ENCODE measurements around the gene NSD2. TPM values are rescaled to one million over a fixed set of nuclear protein-coding genes. Genes with fewer than 3 reads are reported as not detected.

The NSD2 gene
- total RNA-seq, 2 donors from 2014 or later, result 153 to 208 TPM

- no peak for DNase-seq
- no peaks in the 10 kb centered on the region for H3K9me3 Mint-ChIP-seq
- peaks cover 9% of the 10 kb centered on the region for H3K4me1 Mint-ChIP-seq
- Histone ChIP-seq H3K9me3 (ENCODE audit: control insufficient read depth, low read length) (no peaks in the 10 kb centered on the region), H3K4me1 (ENCODE audit: control insufficient read depth, insufficient read depth, low read length) (no peaks in the 10 kb centered on the region), H3K9ac (ENCODE audit: extremely low read depth, low read length, poor library complexity, severe bottlenecking) (no peak overlapping the region), H3K36me3 (ENCODE audit: control insufficient read depth, insufficient read depth, low read length) (peaks cover 4% of the 10 kb centered on the region), H3K27me3 (ENCODE audit: control insufficient read depth, insufficient read depth, low read length, poor library complexity, severe bottlenecking) (no peaks in the 10 kb centered on the region), H3K27ac (ENCODE audit: low read depth, low read length) (no peak overlapping the region), H3K4me3 (ENCODE audit: low read length) (no peak overlapping the region)
- TF ChIP-seq CTCF (conservative IDR thresholded peaks at IDR 0.05), result no peak
- H3K4me3 Mint-ChIP-seq, result no peak overlapping the region
- WGBS, 2 experiments (ENCODE audit: insufficient coverage in 1 of 2, insufficient read length in 1 of 2), result 88 to 92% methylated on average over 5 to 8 of the region's 8 CpGs
- H3K27me3 Mint-ChIP-seq (ENCODE audit: insufficient read depth), result no peaks in the 10 kb centered on the region
- H3K36me3 Mint-ChIP-seq (ENCODE audit: low read depth), result peaks cover 20% of the 10 kb centered on the region
- H3K27ac Mint-ChIP-seq, result no peak overlapping the region
Measured at GRCh38 chr4:1883583-1883982, 12.4 kb downstream of the NSD2 start.

- H3K9me3 ChIP-seq (ENCODE audit: control insufficient read depth, low read length), result no peaks in the 10 kb centered on the region
- no peak for DNase-seq
- no peak for TF ChIP-seq CTCF (conservative IDR thresholded peaks at IDR 0.05)
- H3K4me1 Mint-ChIP-seq, result peaks cover 4% of the 10 kb centered on the region
- H3K4me3 ChIP-seq (ENCODE audit: low read length), result no peak overlapping the region
- 92 to 100% methylated on average over 1 to 2 of the region's 2 CpGs for WGBS, 2 experiments (ENCODE audit: insufficient coverage in 1 of 2, insufficient read length in 1 of 2)
- no peaks in the 10 kb centered on the region for H3K27me3 ChIP-seq (ENCODE audit: control insufficient read depth, insufficient read depth, low read length, poor library complexity, severe bottlenecking)
- peaks cover 5% of the 10 kb centered on the region for H3K36me3 ChIP-seq (ENCODE audit: control insufficient read depth, insufficient read depth, low read length)
- H3K27me3 Mint-ChIP-seq (ENCODE audit: insufficient read depth), result no peaks in the 10 kb centered on the region
- H3K9me3 Mint-ChIP-seq, result no peaks in the 10 kb centered on the region
- no peak overlapping the region for H3K9ac ChIP-seq (ENCODE audit: extremely low read depth, low read length, poor library complexity, severe bottlenecking)
- H3K27ac ChIP-seq (ENCODE audit: low read depth, low read length), result no peak overlapping the region
- peak overlapping the region; percentile 24 for H3K27ac Mint-ChIP-seq
- no peak overlapping the region for H3K4me3 Mint-ChIP-seq
- H3K4me1 ChIP-seq (ENCODE audit: control insufficient read depth, insufficient read depth, low read length), result no peaks in the 10 kb centered on the region
- H3K36me3 Mint-ChIP-seq (ENCODE audit: low read depth), result peaks cover 16% of the 10 kb centered on the region
Measured at GRCh38 chr4:1885414-1885813, 14.2 kb downstream of the NSD2 start.

- peaks cover 5% of the 10 kb centered on the region for H3K36me3 ChIP-seq (ENCODE audit: control insufficient read depth, insufficient read depth, low read length)
- H3K27me3 Mint-ChIP-seq (ENCODE audit: insufficient read depth), result no peaks in the 10 kb centered on the region
- H3K27me3 ChIP-seq (ENCODE audit: control insufficient read depth, insufficient read depth, low read length, poor library complexity, severe bottlenecking), result no peaks in the 10 kb centered on the region
- H3K4me3 ChIP-seq (ENCODE audit: low read length), result no peak overlapping the region
- no peak for DNase-seq
- no peaks in the 10 kb centered on the region for H3K4me1 ChIP-seq (ENCODE audit: control insufficient read depth, insufficient read depth, low read length)
- H3K9me3 ChIP-seq (ENCODE audit: control insufficient read depth, low read length), result no peaks in the 10 kb centered on the region
- H3K27ac ChIP-seq (ENCODE audit: low read depth, low read length), result no peak overlapping the region
- H3K9ac ChIP-seq (ENCODE audit: extremely low read depth, low read length, poor library complexity, severe bottlenecking), result no peak overlapping the region
- peaks cover 17% of the 10 kb centered on the region for H3K36me3 Mint-ChIP-seq (ENCODE audit: low read depth)
- H3K4me1 Mint-ChIP-seq, result no peaks in the 10 kb centered on the region
- H3K4me3 Mint-ChIP-seq, result no peak overlapping the region
- WGBS, 2 experiments (ENCODE audit: insufficient coverage in 1 of 2, insufficient read length in 1 of 2), result 79 to 93% methylated on average over 2 of the region's 2 CpGs
- no peak for TF ChIP-seq CTCF (conservative IDR thresholded peaks at IDR 0.05)
- no peak overlapping the region for H3K27ac Mint-ChIP-seq
- no peaks in the 10 kb centered on the region for H3K9me3 Mint-ChIP-seq
Measured at GRCh38 chr4:1887052-1887451, 15.9 kb downstream of the NSD2 start.
